ENCODE results near the gene JAML. TPM values are rescaled to one million over a fixed set of nuclear protein-coding genes. Genes with fewer than 3 reads are reported as not detected.

The JAML gene
- polyA plus RNA-seq, 1 donor (not counting 4 experiments of a cell fraction or from before 2014, with no cell fraction given), result 0.01 TPM

- no peaks in the 10 kb centered on the region for H3K9me1 ChIP-seq (ENCODE audit: control insufficient read depth, extremely low read depth, insufficient read depth, low read length)
- dilution Hi-C loops (cut with MboI; ENCODE audit: extremely low pct_ligation_motif_present, low sequenced_read_pairs), result no loop called here
- peak overlapping the region; percentile 89 for H3K4me2 ChIP-seq (ENCODE audit: control insufficient read depth, extremely low read depth, insufficient read depth, low read depth, low read length)
- no peak overlapping the region for H3K4me3 ChIP-seq (ENCODE audit: control insufficient read depth in 2 of 3, extremely low read depth in 1 of 3, insufficient read depth in 2 of 3, low read depth in 1 of 3, low read length in 3 of 3)
- no peaks in the 10 kb centered on the region for H3K36me3 ChIP-seq (ENCODE audit: control insufficient read depth in 2 of 2, extremely low read depth in 1 of 2, insufficient read depth in 2 of 2, low read length in 2 of 2)
- H3K27me3 ChIP-seq (ENCODE audit: control insufficient read depth, extremely low read depth, insufficient read depth, low read length), result peaks cover 13% of the 10 kb centered on the region
- H2AFZ ChIP-seq (ENCODE audit: control insufficient read depth, low read length), result no peak overlapping the region
- H3K9me3 ChIP-seq (ENCODE audit: control insufficient read depth, low read depth, low read length), result no peaks in the 10 kb centered on the region
- H3K9ac ChIP-seq (ENCODE audit: control insufficient read depth, extremely low read depth, insufficient read depth, low read length), result no peak overlapping the region
- H3K79me2 ChIP-seq (ENCODE audit: control insufficient read depth, insufficient read depth, low read length), result no peaks in the 10 kb centered on the region
- FAIRE-seq (no peak), DNase-seq (ENCODE audit: low read depth, low spot score) (no peak)
- no peaks in the 10 kb centered on the region for H4K20me1 ChIP-seq (ENCODE audit: control insufficient read depth, extremely low read depth, insufficient read depth, low read length)
- TF ChIP-seq CTCF (optimal IDR thresholded peaks at IDR 0.05 in 1 of 3, IDR thresholded peaks at IDR 0.05 in 1 of 3, conservative IDR thresholded peaks at IDR 0.05 in 1 of 3; ENCODE audit: extremely low read depth in 1 of 3, insufficient read depth in 2 of 3, low read length in 3 of 3) (no peak), EZH2 (IDR thresholded peaks at IDR 0.05; ENCODE audit: low read length) (no peak)
- no peak overlapping the region for H3K27ac ChIP-seq (ENCODE audit: control insufficient read depth, insufficient read depth, low read length)
- H3K4me1 ChIP-seq (ENCODE audit: control insufficient read depth, extremely low read depth, insufficient read depth, low read length), result peaks cover 19% of the 10 kb centered on the region
Observed at GRCh38 chr11:118153516-118153915, 71.3 kb downstream of the JAML start.

- Histone ChIP-seq H3K9ac (ENCODE audit: control insufficient read depth, extremely low read depth, insufficient read depth, low read length) (peak within 1 kb of the TSS; percentile 52), H3K4me2 (ENCODE audit: control insufficient read depth, extremely low read depth, insufficient read depth, low read depth, low read length) (peak within 1 kb of the TSS; percentile 89)
- dilution Hi-C loops (cut with MboI; ENCODE audit: extremely low pct_ligation_motif_present, low sequenced_read_pairs), result no loop called here
Observed at GRCh38 chr11:118152552-118153471, 72.0 kb downstream of the JAML start, which contains the start of gene SCN4B. TSS of gene SCN4B (minus strand) at chr11:118152823. CDS start at chr11:118152673, 150 bp downstream.

More at GRCh38 chr11:118152552-118153471, 72.0 kb downstream of the JAML start, which contains the start of gene SCN4B:
- FAIRE-seq (no peak), DNase-seq (ENCODE audit: low read depth, low spot score) (no peak)
- Histone ChIP-seq H3K79me2 (ENCODE audit: control insufficient read depth, insufficient read depth, low read length) (no peaks in the 10 kb centered on the region), H3K36me3 (ENCODE audit: control insufficient read depth in 2 of 2, extremely low read depth in 1 of 2, insufficient read depth in 2 of 2, low read length in 2 of 2) (no peaks in the 10 kb centered on the region), H4K20me1 (ENCODE audit: control insufficient read depth, extremely low read depth, insufficient read depth, low read length) (no peaks in the 10 kb centered on the region), H3K9me1 (ENCODE audit: control insufficient read depth, extremely low read depth, insufficient read depth, low read length) (no peaks in the 10 kb centered on the region), H2AFZ (ENCODE audit: control insufficient read depth, low read length) (peak within 1 kb of the TSS; percentile 76), H3K4me3 (ENCODE audit: control insufficient read depth in 2 of 3, extremely low read depth in 1 of 3, insufficient read depth in 2 of 3, low read depth in 1 of 3, low read length in 3 of 3) (peak within 1 kb of the TSS; percentile 50 to 74 (median 56)), H3K27ac (ENCODE audit: control insufficient read depth, insufficient read depth, low read length) (no peak within 1 kb of the TSS), H3K9me3 (ENCODE audit: control insufficient read depth, low read depth, low read length) (no peaks in the 10 kb centered on the region), H3K27me3 (ENCODE audit: control insufficient read depth, extremely low read depth, insufficient read depth, low read length) (peaks cover 13% of the 10 kb centered on the region), H3K4me1 (ENCODE audit: control insufficient read depth, extremely low read depth, insufficient read depth, low read length) (peaks cover 23% of the 10 kb centered on the region)
- TF ChIP-seq EZH2 (IDR thresholded peaks at IDR 0.05; ENCODE audit: low read length) (no peak), CTCF (optimal IDR thresholded peaks at IDR 0.05 in 1 of 3, IDR thresholded peaks at IDR 0.05 in 1 of 3, conservative IDR thresholded peaks at IDR 0.05 in 1 of 3; ENCODE audit: extremely low read depth in 1 of 3, insufficient read depth in 2 of 3, low read length in 3 of 3) (peak in 1 of 3 experiments; percentile 13)
